Ecto neural progenitor cell (in vitro differentiated cells): Measurements from ENCODE around the gene CNTN2.

ENCODE experiments used
- DNase-seq: peaks from one replicate; pipeline ENCODE4 v3.0.0-alpha.2; 2018; ENCODE audit warnings: low spot score

Gene CNTN2

DNA sequence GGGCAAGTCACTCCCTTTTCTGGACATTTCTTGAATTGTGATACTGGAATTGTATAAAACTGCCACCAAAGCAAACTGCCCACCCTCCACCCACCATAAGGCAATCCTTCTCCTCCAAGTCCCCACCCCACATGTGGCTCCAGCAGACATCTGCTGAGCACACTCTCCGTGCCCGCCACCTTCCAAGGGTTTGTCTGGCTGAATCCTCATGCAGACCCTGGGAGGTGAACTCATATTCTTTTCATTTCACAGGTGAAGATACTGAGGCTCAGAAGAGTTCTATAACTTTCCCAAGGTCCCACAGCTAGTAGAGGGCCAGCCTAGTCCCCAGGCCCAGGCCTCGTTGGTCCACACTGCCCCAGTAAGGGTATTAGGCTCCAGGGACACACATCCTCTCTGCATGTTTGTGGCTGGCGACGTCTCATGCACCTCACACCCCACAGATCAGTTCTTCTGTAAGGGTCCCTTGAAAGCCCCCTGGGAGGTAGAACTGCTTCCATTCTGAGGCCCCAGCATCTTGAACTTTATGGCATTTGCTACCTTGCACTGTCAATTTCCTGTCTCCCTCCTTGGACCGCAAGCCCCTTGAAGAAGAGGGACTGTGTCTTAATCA, 14.1 kb downstream of the CNTN2 start:
- no peak for DNase-seq

DNA sequence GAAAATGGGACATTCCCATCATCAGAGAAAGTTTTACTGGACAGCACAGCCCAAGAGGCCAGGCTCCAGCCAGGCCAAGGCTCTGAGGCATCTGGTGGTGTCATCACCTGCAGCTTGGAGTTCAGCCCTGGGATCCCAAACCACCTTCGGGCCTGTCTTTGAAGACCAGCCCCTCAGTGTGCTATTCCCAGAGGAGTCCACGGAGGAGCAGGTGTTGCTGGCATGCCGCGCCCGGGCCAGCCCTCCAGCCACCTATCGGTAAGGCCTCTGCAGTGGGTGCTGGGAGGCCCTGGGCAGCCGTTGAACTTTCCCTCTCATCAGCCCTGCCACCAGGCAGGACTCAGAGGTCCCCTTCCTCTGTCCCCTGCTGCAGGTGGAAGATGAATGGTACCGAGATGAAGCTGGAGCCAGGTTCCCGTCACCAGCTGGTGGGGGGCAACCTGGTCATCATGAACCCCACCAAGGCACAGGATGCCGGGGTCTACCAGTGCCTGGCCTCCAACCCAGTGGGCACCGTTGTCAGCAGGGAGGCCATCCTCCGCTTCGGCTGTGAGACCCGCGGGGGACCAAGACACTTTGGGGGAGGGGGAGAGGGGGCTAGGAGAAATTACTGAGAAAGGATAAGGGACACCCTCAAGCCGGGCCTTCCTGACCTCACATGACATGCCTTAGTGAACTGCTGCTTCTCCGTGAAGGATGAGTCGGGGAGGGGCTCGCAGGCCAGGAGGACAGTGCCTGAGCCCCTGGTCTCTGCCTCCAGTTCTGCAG, 15.0 kb downstream of the CNTN2 start:
- no peak for DNase-seq

DNA sequence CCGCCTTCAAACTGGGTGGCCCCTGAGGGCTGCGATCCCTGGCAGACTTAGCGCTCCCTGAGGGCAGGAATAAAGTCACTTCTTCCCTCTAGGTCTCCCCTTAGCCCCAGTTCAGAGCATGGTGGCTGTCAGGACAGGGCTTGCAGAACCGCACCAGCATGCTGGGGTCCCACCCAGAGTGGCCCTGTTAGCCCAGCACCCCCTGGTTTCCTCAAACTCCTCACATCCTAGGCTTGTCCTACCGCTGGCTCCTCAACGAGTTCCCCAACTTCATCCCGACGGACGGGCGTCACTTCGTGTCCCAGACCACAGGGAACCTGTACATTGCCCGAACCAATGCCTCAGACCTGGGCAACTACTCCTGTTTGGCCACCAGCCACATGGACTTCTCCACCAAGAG, 15.8 kb downstream of the CNTN2 start:
- DNase-seq = no peak

DNA sequence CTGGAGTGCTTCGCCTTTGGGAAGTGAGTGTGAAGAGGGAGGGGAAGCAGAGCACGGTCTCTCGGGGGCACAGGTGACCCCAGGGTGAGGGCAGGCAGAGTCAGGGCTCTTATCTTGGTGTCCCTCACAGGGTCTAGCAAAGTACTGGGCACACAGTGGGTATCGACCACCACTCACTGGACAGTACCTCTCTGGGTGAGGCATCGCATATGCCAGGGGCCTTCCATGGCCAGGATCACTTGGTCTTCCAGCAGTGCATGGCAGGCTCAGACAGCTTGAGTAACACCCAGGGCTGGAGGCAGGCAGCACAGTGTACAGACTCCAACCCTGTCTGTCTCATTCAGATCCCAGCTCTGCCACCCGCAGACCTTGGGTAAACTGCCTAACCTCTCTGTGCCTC, 16.6 kb downstream of the CNTN2 start:
- DNase-seq = no peak

DNA sequence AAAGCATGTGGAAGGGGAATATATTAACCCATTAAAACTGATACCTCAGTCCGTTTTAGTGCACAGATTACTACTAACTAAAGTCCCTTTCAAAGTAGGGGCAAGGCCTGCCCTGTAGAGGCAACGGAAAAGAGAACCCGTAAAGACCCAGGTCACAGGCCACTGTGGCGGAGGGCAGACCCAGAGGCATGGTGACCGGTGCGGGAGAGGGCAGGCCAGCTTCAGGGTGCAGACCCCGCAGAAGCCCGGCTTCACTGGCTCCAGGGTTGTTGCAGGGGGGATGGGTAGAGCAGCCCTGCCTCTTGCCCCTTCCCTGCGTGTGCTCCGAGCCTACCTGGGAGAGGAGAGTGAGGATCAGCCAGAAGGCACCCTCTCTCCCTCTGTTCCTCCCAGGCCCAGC, 17.7 kb downstream of the CNTN2 start:
- DNase-seq = no peak

DNA sequence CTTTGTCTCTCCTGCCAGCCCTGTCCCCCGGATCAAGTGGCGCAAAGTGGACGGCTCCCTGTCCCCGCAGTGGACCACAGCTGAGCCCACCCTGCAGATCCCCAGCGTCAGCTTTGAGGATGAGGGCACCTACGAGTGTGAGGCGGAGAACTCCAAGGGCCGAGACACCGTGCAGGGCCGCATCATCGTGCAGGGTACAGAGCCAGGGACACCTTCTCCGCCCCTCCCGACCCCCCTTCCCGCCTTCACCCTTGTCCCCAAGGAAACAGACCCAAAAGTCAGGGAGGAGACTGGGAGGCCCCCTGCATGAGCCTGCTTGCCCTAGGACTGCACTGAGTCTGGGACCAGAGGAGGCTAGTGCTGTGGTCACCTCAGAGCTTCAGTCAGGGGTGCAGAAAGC, 18.2 kb downstream of the CNTN2 start:
- DNase-seq = no peak

DNA sequence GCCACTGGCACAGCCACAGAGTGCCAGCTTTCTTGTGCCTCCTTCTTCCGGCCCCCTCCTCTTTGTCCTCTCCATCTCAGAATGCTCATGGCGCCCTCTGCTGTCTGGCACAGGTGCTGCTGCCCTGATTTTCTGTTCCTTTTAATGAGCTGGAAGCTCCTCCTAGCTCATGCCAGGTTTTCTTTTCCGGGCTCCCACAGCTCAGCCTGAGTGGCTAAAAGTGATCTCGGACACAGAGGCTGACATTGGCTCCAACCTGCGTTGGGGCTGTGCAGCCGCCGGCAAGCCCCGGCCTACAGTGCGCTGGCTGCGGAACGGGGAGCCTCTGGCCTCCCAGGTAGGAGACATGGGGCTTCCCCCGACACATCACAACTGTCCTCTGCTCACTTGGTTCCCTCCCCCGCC, 18.7 kb downstream of the CNTN2 start:
- peak; percentile 90 for DNase-seq

DNA sequence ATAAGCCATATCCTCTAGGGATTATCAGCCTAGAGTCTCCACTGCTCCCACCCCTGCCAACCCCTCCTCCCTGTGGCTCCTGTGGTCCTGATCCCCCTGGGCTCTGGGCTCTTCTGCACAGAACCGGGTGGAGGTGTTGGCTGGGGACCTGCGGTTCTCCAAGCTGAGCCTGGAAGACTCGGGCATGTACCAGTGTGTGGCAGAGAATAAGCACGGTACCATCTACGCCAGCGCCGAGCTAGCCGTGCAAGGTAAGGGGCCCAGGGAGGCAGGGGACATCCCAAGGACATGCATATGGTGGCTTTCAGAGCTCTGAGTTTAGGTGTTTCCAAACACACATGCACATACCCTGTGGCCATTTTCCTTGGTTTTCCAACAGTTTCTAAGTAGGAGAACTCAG, 19.3 kb downstream of the CNTN2 start:
- DNase-seq = no peak

DNA sequence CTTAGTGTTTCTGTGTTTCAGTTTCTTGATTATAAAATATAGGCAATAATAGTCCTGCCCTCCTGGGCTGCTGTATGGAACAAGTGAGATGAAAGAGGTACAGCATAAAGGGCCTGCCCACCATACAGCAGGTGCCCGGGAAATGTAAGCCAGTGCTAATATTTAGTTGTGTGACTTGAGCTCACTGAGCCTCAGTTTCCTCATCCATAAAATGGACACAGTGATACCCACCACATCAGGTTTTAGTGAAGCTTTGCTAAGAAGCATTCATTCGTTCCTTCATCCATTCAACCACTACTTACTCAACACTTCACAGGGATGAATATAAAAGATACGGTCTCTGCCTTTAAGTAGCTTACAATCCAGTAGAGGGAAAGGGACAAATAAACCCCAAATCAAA, 19.9 kb downstream of the CNTN2 start:
- DNase-seq = no peak

DNA sequence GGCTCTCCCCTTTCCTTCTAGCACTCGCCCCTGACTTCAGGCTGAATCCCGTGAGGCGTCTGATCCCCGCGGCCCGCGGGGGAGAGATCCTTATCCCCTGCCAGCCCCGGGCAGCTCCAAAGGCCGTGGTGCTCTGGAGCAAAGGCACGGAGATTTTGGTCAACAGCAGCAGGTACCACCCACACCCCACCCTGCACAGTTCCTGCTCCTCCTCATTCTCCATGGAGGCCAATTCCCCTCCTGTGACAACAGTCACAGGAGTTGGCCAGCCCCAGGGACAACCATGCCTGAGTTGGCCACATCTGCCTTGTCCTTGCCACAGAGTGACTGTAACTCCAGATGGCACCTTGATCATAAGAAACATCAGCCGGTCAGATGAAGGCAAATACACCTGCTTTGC, 21.3 kb downstream of the CNTN2 start:
- no peak for DNase-seq

DNA sequence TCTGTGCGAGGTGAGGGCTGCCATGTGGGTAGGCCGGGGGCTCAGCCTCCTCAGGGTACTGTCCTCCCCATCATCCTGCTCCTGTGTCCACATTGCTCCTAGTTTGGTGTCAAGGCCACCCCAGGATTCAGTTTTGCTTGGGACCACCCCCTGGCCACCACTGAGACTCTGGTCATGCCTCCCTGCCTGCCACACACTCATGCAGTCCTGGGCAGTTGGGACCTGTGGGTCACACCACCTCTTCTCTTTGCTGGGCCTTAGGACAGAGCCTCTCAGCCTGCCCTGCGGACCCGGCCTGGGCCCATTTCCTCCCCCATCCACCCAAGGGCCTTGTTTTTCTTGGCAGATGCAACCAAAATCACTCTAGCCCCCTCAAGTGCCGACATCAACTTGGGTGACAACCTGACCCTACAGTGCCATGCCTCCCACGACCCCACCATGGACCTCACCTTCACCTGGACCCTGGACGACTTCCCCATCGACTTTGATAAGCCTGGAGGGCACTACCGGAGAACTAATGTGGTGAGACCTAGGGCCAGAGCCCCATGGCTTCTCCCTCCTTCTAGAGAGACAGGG, 21.8 kb downstream of the CNTN2 start:
- DNase-seq = no peak

DNA sequence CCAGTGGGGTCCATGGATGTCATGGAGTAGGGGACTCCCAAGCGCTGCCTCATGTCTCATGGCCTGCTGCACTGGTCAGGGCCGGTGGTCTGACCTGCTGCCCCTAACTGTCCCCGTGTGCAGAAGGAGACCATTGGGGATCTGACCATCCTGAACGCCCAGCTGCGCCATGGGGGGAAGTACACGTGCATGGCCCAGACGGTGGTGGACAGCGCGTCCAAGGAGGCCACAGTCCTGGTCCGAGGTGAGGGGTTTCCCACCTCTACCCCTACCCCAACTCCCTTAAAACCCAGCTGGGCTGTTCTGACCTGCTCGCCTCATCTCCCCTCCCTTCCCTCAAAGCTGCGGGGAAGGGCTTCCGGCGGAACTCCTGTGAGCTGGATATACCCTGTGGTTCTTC, 22.7 kb downstream of the CNTN2 start:
- DNase-seq = peak; percentile 34

DNA sequence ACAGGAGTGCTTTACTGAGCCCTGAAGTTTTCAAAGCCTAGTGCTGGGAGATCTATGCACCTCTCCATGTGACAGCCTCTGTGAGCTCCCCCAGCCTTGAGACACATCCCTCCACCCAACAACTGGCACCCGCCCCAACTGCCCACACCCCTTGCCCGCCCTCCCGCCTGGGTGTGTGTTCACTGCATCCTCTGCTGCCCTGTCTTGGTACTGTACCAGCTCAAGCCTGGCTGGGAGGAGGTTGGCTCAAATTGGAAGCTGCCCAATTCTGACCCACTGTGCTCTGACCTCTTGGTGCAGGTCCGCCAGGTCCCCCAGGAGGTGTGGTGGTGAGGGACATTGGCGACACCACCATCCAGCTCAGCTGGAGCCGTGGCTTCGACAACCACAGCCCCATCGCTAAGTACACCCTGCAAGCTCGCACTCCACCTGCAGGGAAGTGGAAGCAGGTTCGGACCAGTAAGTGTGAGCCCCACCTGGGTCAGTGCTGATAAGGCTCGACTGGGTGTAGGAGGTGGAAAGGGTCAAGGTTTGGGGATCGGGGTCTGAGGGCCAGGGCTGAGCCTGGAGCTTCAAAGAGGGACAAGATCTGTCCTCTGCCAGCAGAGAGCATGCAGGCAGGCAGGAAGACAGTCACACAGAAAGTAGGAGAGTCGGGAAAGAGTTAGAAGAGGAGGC, 23.3 kb downstream of the CNTN2 start:
- DNase-seq = peak; percentile 50

DNA sequence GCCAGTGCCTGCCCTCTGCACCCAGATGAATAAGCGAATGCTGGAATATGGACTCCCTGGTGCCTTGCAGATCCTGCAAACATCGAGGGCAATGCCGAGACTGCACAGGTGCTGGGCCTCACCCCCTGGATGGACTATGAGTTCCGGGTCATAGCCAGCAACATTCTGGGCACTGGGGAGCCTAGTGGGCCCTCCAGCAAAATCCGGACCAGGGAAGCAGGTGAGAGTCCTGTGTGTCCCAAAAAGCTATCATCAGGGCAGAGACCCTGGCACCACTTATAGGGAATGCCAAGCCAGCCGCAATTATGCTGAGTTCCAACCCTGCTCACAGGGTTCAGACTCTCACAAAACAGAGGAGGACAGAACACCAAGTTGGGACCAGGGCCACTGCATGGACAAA, 24.0 kb downstream of the CNTN2 start:
- no peak for DNase-seq

DNA sequence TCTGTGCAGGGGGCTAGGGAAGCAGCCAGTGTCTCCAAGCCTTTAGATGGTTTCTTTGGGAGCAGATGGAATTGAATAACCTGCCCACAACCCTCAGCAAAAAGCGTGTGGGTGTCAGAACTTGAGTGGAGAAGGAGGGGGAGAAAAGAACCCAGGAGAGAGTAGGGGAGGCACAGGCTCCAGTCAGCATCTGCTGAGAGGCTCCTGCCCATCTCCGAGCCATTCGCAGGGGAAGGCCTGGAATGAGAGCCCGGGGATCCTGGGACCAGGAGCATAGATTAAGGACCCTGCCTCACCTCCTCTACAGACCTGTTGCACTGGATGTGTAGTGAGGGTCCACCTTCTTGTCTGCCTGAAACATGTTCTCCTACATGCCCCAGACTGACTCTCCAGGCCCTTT, 25.0 kb downstream of the CNTN2 start:
- DNase-seq = peak; percentile 19

DNA sequence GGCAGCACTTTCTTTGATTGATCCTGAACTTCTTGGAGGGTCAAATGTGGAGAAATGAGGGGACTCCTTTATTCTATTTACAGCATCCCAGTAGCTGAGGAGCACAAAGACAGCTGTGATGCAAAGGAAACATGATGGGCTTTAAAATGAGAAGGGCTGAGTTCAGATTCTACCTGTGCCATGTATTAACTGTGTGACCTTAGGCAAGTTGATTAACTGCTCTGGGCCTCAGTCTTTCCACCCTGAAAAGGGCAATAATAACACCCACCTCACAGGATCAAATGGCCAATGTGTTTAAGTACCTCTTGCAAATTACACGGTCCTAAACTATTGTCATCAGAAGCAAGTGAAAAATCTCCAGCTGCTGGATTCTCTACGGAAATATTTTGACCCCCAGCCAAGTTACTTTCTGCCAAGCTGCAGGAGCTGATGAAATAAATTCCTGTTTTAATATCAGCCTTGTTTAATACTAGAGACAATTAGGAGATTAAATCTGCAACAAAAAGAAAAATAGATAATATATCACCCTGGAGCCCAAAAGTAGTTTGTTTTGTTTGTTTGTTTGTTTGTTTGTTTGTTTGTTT, 25.5 kb downstream of the CNTN2 start:
- no peak for DNase-seq

DNA sequence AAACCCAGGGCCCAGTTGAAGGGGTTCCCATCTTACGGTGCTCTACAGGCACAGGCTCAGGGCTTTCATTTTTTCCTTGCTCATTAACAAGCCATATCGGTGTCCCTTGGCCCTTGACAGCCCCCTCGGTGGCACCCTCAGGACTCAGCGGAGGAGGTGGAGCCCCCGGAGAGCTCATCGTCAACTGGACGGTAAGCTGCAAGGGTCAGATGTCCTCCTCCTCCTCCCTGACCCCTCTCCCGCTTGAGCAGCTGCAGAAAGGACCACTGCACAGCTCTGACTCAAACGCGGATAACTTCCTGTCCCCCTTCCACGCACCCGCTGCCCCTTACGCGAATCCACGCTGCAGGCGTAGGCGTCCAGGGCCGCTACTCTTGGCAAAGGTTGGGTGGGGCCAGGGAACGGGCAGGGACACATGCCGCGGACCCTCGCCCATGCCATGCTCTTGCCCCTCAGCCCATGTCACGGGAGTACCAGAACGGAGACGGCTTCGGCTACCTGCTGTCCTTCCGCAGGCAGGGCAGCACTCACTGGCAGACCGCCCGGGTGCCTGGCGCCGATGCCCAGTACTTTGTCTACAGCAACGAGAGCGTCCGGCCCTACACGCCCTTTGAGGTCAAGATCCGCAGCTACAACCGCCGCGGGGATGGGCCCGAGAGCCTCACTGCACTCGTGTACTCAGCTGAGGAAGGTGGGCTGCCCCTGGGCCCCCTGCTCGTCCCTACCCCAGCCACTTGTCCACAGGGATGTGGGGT, 26.5 kb downstream of the CNTN2 start:
- DNase-seq = peak; percentile 39

DNA sequence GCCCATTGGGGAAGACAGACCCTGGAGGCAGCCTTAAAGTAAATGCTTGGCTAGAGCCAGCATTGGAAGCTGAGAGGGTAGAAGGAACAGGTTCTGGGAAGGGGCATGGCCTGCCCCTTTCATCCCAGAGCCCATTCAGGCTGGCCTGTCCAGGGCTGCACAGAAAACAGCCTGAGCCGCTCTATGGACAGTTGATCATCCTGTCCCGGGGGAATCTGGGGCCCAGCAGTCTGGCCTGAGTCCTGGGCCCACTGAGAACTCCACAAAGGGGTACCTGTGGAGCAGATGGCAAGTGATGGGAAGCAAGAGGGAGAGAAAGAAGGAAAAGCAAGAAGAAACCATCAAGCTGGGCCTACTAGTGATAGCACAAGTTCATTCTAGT, 28.0 kb downstream of the CNTN2 start:
- no peak for DNase-seq

DNA sequence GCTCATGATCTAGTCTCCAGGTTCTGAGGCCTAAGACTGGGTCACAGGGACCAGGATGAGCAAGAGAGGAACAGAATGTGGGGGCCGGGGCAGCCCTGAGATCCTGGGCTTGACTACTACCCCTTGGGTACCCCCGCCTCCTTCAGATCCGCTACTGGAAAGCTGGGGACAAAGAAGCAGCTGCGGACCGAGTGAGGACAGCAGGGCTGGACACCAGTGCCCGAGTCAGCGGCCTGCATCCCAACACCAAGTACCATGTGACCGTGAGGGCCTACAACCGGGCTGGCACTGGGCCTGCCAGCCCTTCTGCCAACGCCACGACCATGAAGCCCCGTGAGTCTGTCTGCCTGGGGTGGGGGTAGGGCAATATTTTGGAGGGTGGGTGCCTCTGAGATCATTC, 28.8 kb downstream of the CNTN2 start:
- no peak for DNase-seq

DNA sequence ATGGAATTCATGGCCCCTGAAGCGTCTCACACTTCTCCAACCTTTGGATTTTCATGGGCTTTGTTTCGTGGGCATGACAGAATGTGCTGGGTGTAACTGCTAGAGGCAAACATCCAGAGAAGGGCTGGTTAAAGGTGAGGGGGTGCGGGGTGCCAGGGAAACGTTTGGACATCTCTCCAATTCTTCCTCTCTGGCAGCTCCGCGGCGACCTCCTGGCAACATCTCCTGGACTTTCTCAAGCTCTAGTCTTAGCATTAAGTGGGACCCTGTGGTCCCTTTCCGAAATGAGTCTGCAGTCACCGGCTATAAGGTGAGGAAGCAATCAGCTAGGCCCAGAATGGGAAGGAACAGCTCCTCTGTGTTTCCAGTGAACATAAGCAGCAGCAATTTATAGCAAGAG, 29.3 kb downstream of the CNTN2 start:
- no peak for DNase-seq

DNA sequence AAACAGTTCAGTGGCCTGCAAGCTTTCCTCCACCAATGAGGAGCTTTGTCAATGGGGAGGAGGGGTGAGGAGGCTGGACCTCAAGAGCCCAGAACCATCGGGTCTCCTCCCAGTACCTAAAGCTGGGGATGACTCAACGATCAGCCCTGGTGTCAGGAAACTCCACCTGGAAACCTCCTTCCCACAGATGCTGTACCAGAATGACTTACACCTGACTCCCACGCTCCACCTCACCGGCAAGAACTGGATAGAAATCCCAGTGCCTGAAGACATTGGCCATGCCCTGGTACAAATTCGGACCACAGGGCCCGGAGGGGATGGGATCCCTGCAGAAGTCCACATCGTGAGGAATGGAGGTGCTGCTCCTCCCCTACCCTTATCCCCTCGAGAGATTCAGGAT, 29.9 kb downstream of the CNTN2 start:
- DNase-seq = no peak

DNA sequence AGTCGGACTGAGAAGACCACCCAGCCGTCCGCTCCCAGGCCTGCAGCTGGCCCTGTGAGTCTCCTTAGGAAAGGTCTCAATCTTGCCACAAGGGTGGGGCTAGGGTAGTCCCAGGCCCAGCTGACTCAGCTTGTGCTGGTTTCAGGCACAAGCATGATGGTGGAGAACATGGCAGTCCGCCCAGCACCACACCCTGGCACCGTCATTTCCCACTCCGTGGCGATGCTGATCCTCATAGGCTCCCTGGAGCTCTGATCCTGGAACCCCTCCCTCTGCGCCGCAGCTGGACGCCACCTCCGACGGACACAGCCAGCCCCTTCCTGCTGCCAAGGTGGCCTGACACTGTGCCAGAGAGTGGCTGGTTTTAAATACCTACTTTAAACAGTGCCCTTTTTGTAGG, 30.5 kb downstream of the CNTN2 start:
- DNase-seq = no peak
